ENCODE data around the gene NELFA. TPM values are rescaled to one million over a fixed set of nuclear protein-coding genes. Genes with fewer than 3 reads are reported as not detected.

Gene NELFA
- total and polyA plus RNA-seq, 2 of the 4 experiments (the other 2 are of a cell fraction) = 4.3 to 21.9 TPM

GRCh38 chr4:1961563-1961962 lies 47.2 kb downstream of the NELFA start:
- no peak overlapping the region for H3K4me2 ChIP-seq (ENCODE audit: low read depth, low read length)
- H4K5ac ChIP-seq (ENCODE audit: low read depth, low read length) = no peak overlapping the region
- POLR2A ChIA-PET (ENCODE audit: unreplicated experiment) = interaction anchor here (0.6 kb wide), 1 partner anchor 34 kb away, joined by 4 read pairs; no protein-coding TSS in a partner anchor
- H2BK15ac ChIP-seq (ENCODE audit: low read depth, low read length) = no peak overlapping the region
- H3K9me3 ChIP-seq (ENCODE audit: control insufficient read depth, insufficient read depth, low read length) = no peaks in the 10 kb centered on the region
- peaks cover 3% of the 10 kb centered on the region; the same call in 1 of the 2 replicates for H4K20me1 ChIP-seq (ENCODE audit: insufficient read depth, low read length)
- dilution Hi-C loops (cut with HindIII; ENCODE audit: low sequenced_read_pairs, unreplicated experiment) (no loop called here), intact Hi-C loops (cut with micrococcal nuclease) (no loop called here), in situ Hi-C loops (cut with MboI; ENCODE audit: low sequenced_read_pairs) (no loop called here)
- H2AFZ ChIP-seq (replicated peaks; ENCODE audit: low read length, poor library complexity) = no peak overlapping the region
- no peak overlapping the region for H3K23ac ChIP-seq (ENCODE audit: low read depth, low read length)
- no peak overlapping the region for H3K4me3 ChIP-seq (ENCODE audit: insufficient read depth, low read depth, low read length)
- H2BK20ac ChIP-seq (ENCODE audit: low read depth, low read length) = no peak overlapping the region
- ATAC-seq (ENCODE audit: low read depth) (no peak), DNase-seq (no peak)
- H3K56ac ChIP-seq (ENCODE audit: extremely low read depth, insufficient read depth, low read length) = no peak overlapping the region
- H3K4ac ChIP-seq (ENCODE audit: low read depth, low read length) = no peak overlapping the region
- no peak overlapping the region for H2BK120ac ChIP-seq (ENCODE audit: low read depth, low read length)
- 0 out of 2 replicates have a peak, but pooled peaks cover 7% of the 10 kb centered on the region for H3K9me1 ChIP-seq (ENCODE audit: insufficient read depth, low read length)
- no TSS peak for BruUV-seq (replicated peaks)
- peaks cover 46% of the 10 kb centered on the region for H3K36me3 ChIP-seq (ENCODE audit: control insufficient read depth, insufficient read depth, low read length)
- WGBS, 2 experiments (ENCODE audit: extremely low coverage in 2 of 2, insufficient read length in 1 of 2) = no CpG with 5 or more reads among the region's 4 CpGs
- peaks cover 10 to 68% of the 10 kb centered on the region in 2 experiments for H3K79me1 ChIP-seq (ENCODE audit: low read depth in 1 of 2, low read length in 2 of 2)
- H2AK9ac ChIP-seq (replicated peaks; ENCODE audit: low read depth, low read length, poor library complexity) = no peak overlapping the region
- no peak overlapping the region for H4K8ac ChIP-seq (ENCODE audit: low read depth in 2 of 2, low read length in 2 of 2)
- no peak overlapping the region for H2BK5ac ChIP-seq (ENCODE audit: low read depth, low read length, poor library complexity, severe bottlenecking)
- no peak overlapping the region for H3K14ac ChIP-seq (replicated peaks; ENCODE audit: low read depth, low read length)
- no peak overlapping the region for H3K9ac ChIP-seq (ENCODE audit: low read depth, low read length)
- CTCF ChIA-PET = no interaction called here
- H3K27me3 ChIP-seq (ENCODE audit: control insufficient read depth, insufficient read depth, low read length) = no peaks in the 10 kb centered on the region
- H3K18ac ChIP-seq (ENCODE audit: low read depth, low read length) = no peak overlapping the region
- no peak overlapping the region for H2AK5ac ChIP-seq (ENCODE audit: low read depth, low read length)
- H4K91ac ChIP-seq (ENCODE audit: insufficient read depth, low read depth, low read length) = no peak overlapping the region
- peaks cover 14% of the 10 kb centered on the region for H3K4me1 ChIP-seq (ENCODE audit: control insufficient read depth, insufficient read depth, low read length)
- no peak overlapping the region for H3K27ac ChIP-seq (ENCODE audit: insufficient read depth, low read length)
- TF ChIP-seq CEBPB (IDR thresholded peaks at IDR 0.05; ENCODE audit: low read depth, low read length) (no peak), MAFK (IDR thresholded peaks at IDR 0.05; ENCODE audit: low read depth, low read length) (no peak), RCOR1 (IDR thresholded peaks at IDR 0.05; ENCODE audit: insufficient replicate concordance, low read length) (no peak), BHLHE40 (IDR thresholded peaks at IDR 0.05; ENCODE audit: low read depth, low read length) (no peak), NFE2L2 (IDR thresholded peaks at IDR 0.05; ENCODE audit: low read depth, low read length) (no peak), RAD21 (IDR thresholded peaks at IDR 0.05; ENCODE audit: low read length) (no peak)
